Esophagus muscularis mucosa (tissue), 4 donors: ENCODE measurements around the gene WNT11. TPM values are rescaled to one million over a fixed set of nuclear protein-coding genes. Genes with fewer than 3 reads are reported as not detected.

Experiments used
- DNase-seq: peaks from one replicate; pipeline ENCODE4 v3.0.0-alpha.2; 2017; ENCODE audit errors: extremely low spot score
- H3K27ac ChIP-seq, 4 donors: fragments of 200-600 bp; sonication (generic); replicated peaks in 1 of 4; 1 replicate in 3 of 4; 2 replicates in 1 of 4; pipeline ENCODE4 v1.5.1; 2016 to 2019; ENCODE audit warnings: mild to moderate bottlenecking in 1 of 4
- H3K27me3 ChIP-seq, 4 donors: fragments of 200-600 bp; sonication (generic); one replicate each; pipeline versions ENCODE4 v1.5.1 to v1.6.0; 2016 to 2019
- H3K36me3 ChIP-seq, 4 donors: fragments of 200-600 bp; sonication (generic); one replicate each; pipeline ENCODE4 v1.5.1; 2016 to 2019
- H3K4me1 ChIP-seq, 4 donors: fragments of 200-600 bp; sonication (generic); one replicate each; pipeline ENCODE4 v1.5.1; 2016 to 2019
- H3K4me3 ChIP-seq, 4 donors: fragments of 200-600 bp; sonication (generic); 1 replicate in 2 of 4; 2 replicates in 2 of 4; pipeline ENCODE4 v1.5.1; 2016 to 2019; ENCODE audit warnings: mild to moderate bottlenecking in 4 of 4, moderate library complexity in 1 of 4
- H3K9me3 ChIP-seq, 4 donors: fragments of 200-600 bp; sonication (generic); 1 replicate in 3 of 4; 2 replicates in 1 of 4; pipeline ENCODE4 v1.5.1; 2016 to 2019
- CTCF ChIP-seq, 3 experiments: fragments of 200-600 bp in 2 of 3; fragments of 450-650 bp in 1 of 3; sonication (generic) in 2 of 3; IDR thresholded peaks; one replicate each; pipeline ENCODE4 v1.5.1; 2017 to 2019; ENCODE audit warnings: antibody characterized with exemption in 3 of 3, mild to moderate bottlenecking in 2 of 3, moderate library complexity in 1 of 3
- EP300 ChIP-seq: sonication (generic); formaldehyde crosslinking; IDR thresholded peaks from one replicate; pipeline ENCODE4 v1.6.1; 2017; ENCODE audit warnings: antibody characterized with exemption
- POLR2A ChIP-seq: fragments of 450-650 bp; IDR thresholded peaks from one replicate; pipeline ENCODE4 v1.6.1; 2017; ENCODE audit warnings: antibody characterized with exemption, moderate library complexity, mild to moderate bottlenecking, low read depth
- POLR2AphosphoS5 ChIP-seq, 2 donors: sonication (generic); formaldehyde crosslinking; IDR thresholded peaks; one replicate each; pipeline ENCODE4 v1.6.1; 2017; ENCODE audit warnings: antibody characterized with exemption in 2 of 2
- WGBS: methylation state at CpG from one replicate; pipeline ENCODE4 v1.1.5; 2018; 5-methylcytosine and 5-hydroxymethylcytosine counted together
- intact Hi-C: fragments of 100-400 bp; cut with DNase I; formaldehyde crosslinking; loops from one replicate; pipeline ENCODE4 v1.15.1; 2023
- total RNA-seq, 4 donors: library from RNA; depleted of rRNA; stranded (reverse); fragments of >200 nt; gene quantifications; one replicate each; pipeline versions ENCODE4 v1.1.0 to v1.2.1, GENCODE V29; 2016

Gene WNT11
- total RNA-seq, 4 donors from 2014 or later = 3.7 to 11.0 (median 7.7) TPM

DNA sequence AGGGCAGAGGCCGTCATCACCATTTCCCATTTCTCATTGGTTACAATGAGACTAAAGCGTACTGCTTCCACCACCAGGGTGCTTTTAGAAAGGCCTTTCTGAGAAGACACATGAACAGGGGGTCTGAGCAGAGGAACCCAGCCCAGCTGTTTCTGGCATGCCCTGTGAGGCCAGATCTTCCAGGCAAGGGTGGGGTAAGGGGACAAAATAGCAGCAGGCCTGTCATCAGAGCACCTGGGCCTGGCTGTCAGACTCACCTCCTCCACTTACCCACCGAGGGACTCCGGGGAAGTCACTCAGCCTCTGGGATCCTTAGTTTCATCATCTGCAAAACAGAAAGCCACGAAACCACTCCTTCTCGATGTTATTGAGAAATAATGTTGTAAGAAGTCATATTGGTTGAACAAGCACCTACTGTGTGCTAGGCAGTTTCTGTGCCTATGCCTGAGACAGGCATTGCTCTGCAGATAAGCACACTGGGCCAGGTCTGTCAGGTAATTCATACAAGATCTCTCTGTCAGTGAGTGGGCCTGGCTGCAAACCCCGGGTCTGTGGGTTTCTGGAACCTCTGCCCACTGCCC is 8.8 kb upstream of the WNT11 start:
- H3K9me3 ChIP-seq = no peaks in the 10 kb centered on the region
- DNase-seq = no peak
- 79% methylated on average over 7 of the region's 7 CpGs for WGBS

GRCh38 chr11:76214186-76214585 is 7.9 kb upstream of the WNT11 start:
- no peak overlapping the region for H3K4me3 ChIP-seq
- H3K27ac ChIP-seq = no peak overlapping the region
- 98% methylated on average over 5 of the region's 5 CpGs for WGBS
- TF ChIP-seq CTCF (IDR thresholded peaks at IDR 0.05) = no peak
- no peak for TF ChIP-seq POLR2AphosphoS5 (IDR thresholded peaks at IDR 0.05)
- no peak for TF ChIP-seq POLR2A
- no peak for TF ChIP-seq EP300
- no peaks in the 10 kb centered on the region for H3K9me3 ChIP-seq
- DNase-seq = no peak
- peaks cover 11 to 24% (median 20%) of the 10 kb centered on the region in 4 donors for H3K4me1 ChIP-seq
- peaks cover 0 to 13% (median 0%) of the 10 kb centered on the region in 4 donors for H3K27me3 ChIP-seq
- H3K36me3 ChIP-seq = no peaks in the 10 kb centered on the region
- intact Hi-C loops = no loop called here

More for the DNA sequence above, 8.8 kb upstream of the WNT11 start:
- peaks cover 0 to 12% (median 0%) of the 10 kb centered on the region in 4 donors for H3K27me3 ChIP-seq
- H3K4me3 ChIP-seq = no peak overlapping the region
- intact Hi-C loops = no loop called here
- TF ChIP-seq EP300 (no peak), CTCF (IDR thresholded peaks at IDR 0.05) (no peak), POLR2AphosphoS5 (IDR thresholded peaks at IDR 0.05) (no peak), POLR2A (no peak)
- no peak overlapping the region for H3K27ac ChIP-seq
- no peaks in the 10 kb centered on the region for H3K36me3 ChIP-seq
- peaks cover 3 to 16% (median 12%) of the 10 kb centered on the region in 4 donors for H3K4me1 ChIP-seq

DNA sequence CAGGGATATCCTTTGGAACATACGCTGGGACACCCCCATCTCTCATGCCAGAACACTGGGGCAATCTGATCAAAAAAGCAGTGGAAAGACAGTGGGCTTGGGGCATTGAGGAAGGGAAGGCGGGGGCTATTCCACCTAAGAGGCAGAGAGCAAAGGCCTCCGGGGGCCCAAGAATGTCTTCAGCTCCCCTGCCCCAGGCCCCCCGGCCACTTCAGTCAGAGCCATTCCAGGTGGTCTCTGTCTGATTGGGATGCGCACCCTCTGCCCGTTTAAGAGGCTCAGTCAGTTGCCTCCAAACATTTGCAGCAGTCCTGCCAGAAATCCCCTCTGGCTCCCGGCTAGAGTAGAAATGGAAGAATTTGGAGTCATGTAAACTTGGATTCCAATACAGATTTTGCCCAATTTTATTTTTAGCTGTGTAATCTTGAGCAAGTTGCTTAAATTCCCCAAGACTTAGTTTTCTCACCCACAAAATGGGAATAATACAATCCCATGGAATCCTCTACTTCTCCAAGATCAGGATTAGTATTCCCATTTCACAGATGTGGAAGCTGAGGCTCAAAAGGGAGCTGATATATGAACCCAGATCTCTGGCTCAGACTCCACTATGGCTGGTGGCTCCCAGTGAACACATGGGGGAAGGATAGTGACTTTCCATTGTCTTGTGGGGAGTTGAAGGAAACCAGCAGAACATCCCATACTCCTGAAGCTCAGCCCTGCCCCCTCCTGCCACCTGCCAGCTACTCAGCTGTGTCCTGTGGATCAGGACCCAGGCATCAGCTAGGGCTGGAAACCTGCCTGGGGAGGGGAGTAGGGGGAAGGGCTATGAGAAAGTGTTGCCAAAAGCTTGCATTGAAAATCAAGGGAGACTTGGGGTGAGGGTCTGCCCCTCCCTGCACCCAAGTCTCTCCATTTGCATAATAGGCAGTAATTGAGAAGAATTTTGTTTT is 6.1 kb upstream of the WNT11 start:
- Histone ChIP-seq H3K36me3 (no peaks in the 10 kb centered on the region), H3K9me3 (no peaks in the 10 kb centered on the region), H3K27ac (no peak overlapping the region), H3K4me3 (no peak overlapping the region), H3K27me3 (peaks cover 0 to 17% (median 0%) of the 10 kb centered on the region in 4 donors), H3K4me1 (peaks cover 26 to 43% (median 39%) of the 10 kb centered on the region in 4 donors)
- WGBS = 91% methylated on average over 5 of the region's 7 CpGs
- TF ChIP-seq POLR2A = no peak
- no peak for TF ChIP-seq POLR2AphosphoS5 (IDR thresholded peaks at IDR 0.05)
- intact Hi-C loops = no loop called here
- no peak for DNase-seq

DNA sequence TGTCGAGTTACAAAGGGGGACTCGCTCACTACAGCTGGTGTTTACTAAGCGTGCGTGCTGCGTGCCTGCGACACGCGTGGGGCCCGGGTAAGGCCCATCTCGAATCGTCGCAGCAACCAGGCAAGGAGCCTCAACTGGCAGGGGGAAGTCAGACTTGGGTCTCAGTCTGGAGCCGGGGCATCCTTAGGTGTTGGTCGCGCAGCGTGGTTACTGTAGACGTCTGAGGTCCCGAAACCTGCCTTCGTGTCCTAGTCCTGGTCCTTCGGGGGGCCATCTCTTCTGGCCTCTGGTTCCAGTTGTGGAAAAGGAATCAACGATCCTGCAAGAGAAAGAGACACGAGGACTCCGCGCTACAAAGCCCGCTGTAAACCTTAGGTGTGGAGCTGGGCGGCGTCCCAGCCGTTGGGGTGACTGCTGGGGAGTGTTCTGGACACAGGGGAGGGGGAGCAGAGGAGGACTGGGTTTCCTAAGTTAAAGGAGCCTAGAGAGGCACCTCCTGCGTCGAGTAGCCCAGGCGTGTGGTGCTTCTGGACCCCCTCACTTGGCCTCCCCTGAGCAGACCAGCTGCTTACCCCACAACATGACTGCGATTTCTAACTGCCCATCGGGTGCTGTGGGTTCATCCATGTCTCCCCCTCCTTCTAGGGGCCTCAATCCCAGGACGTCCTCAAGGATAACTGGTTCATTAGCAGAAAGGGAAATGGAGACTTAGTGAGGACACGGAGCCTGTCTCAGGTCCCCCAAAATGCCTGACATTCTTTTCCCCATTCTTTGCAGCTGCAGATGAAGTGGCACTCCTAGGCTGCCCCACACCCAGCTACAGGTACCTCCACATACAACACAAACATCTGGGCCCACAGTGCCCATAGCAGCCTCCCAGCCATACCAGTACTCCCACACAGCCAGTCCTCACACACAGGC is 4.9 kb upstream of the WNT11 start:
- H3K9me3 ChIP-seq = no peaks in the 10 kb centered on the region
- WGBS = 52% methylated on average over 26 of the region's 35 CpGs
- H3K27ac ChIP-seq = peak overlapping the region in 3 of 4 donors; percentile 68 to 70 (median 69)
- H3K27me3 ChIP-seq = peaks cover 0 to 23% (median 0%) of the 10 kb centered on the region in 4 donors
- H3K36me3 ChIP-seq = no peaks in the 10 kb centered on the region
- H3K4me1 ChIP-seq = peaks cover 31 to 54% (median 50%) of the 10 kb centered on the region in 4 donors
- TF ChIP-seq CTCF (IDR thresholded peaks at IDR 0.05) (no peak), POLR2A (no peak), POLR2AphosphoS5 (IDR thresholded peaks at IDR 0.05) (no peak), EP300 (no peak)
- H3K4me3 ChIP-seq = peak overlapping the region; percentile 62 to 68 (median 65)
- intact Hi-C loops = no loop called here
- no peak for DNase-seq
